Uterus (tissue), 4 donors: Measurements from ENCODE around the gene DNAJC15. TPM values are rescaled to one million over a fixed set of nuclear protein-coding genes. Genes with fewer than 3 reads are reported as not detected.

Experiments
- DNase-seq, 2 donors: peaks; one replicate each; pipeline ENCODE4 v3.0.0-alpha.2; 2019 to 2020
- H3K27ac ChIP-seq, 2 donors: fragments of 200-600 bp; sonication (generic); 1 replicate in 1 of 2; 2 replicates in 1 of 2; pipeline ENCODE4 v1.5.1; 2016 to 2018
- H3K27me3 ChIP-seq, 2 donors: fragments of 200-600 bp; sonication (generic); one replicate each; pipeline ENCODE4 v1.5.1; 2018 to 2019; ENCODE audit warnings: control low read depth in 1 of 2
- H3K36me3 ChIP-seq, 2 donors: fragments of 200-600 bp; sonication (generic); one replicate each; pipeline ENCODE4 v1.5.1; 2019; ENCODE audit warnings: control low read depth in 1 of 2
- H3K4me1 ChIP-seq, 2 donors: fragments of 200-600 bp; sonication (generic); one replicate each; pipeline ENCODE4 v1.5.1; 2018 to 2019; ENCODE audit warnings: control low read depth in 1 of 2
- H3K4me3 ChIP-seq, 2 donors: fragments of 200-600 bp; sonication (generic); 1 replicate in 1 of 2; 2 replicates in 1 of 2; pipeline ENCODE4 v1.5.1; 2018 to 2019; ENCODE audit warnings: mild to moderate bottlenecking in 1 of 2
- H3K9me3 ChIP-seq, 2 donors: fragments of 200-600 bp; sonication (generic); one replicate each; pipeline ENCODE4 v1.5.1; 2019; ENCODE audit warnings: control low read depth in 1 of 2
- POLR2A ChIP-seq, 2 donors: fragments of 450-650 bp; IDR thresholded peaks; one replicate each; pipeline ENCODE4 v1.6.1; 2016; ENCODE audit warnings: antibody characterized with exemption in 2 of 2, mild to moderate bottlenecking in 1 of 2, moderate library complexity in 1 of 2
- intact Hi-C: fragments of 100-400 bp; cut with DNase I; formaldehyde crosslinking; loops from one replicate; pipeline ENCODE4 v1.15.1; 2023; ENCODE audit warnings: low total_unique reads
- total RNA-seq, 4 donors: library from RNA; depleted of rRNA in 3 of 4; stranded (reverse); fragments of >200 nt in 3 of 4; gene quantifications; one replicate each; pipeline versions ENCODE4 v1.1.0 to v1.2.4, GENCODE V29; 2014 to 2023
- TF ChIP-seq, protein P1 (sequence below), 4 experiments: fragments of 200-600 bp in 2 of 4; fragments of 450-650 bp in 2 of 4; sonication (generic) in 2 of 4; IDR thresholded peaks; one replicate each; pipeline ENCODE4 v1.5.1; 2016 to 2019; ENCODE audit warnings: antibody characterized with exemption in 4 of 4, mild to moderate bottlenecking in 2 of 4, moderate library complexity in 1 of 4
- donor health status: DM: yes; HTN: yes; CAD: no.

The DNAJC15 gene
- total RNA-seq, 4 donors from 2014 or later, result 3.6 to 14.5 (median 6.1) TPM

DNA sequence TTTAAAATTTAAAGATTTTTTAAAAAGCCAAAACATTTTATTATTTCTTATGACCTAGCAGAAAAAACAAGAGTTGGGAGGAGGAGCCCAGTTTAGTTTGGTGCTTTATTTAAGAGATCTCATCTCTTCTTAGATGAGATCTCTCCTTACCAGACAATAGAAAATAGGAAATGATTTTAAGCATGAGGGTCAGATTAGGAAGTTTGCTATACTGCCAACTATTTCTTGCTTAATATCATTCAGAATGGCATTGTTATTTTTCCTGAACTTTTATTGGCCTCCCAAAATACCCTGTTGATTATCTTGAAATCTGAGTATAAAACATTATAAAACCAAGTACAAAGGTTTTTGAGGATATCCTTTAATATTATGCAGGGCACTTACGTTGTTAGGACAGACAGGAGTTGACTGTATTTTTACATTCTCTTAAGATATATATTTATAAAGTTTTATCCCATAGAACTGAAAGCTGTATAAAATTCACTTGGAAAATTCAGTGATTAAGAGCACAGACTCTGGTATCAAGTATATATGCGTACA lies 56.1 kb downstream of the DNAJC15 start:
- H3K27ac ChIP-seq, result no peak overlapping the region
- no peak overlapping the region for H3K4me3 ChIP-seq
- no peak for DNase-seq
- intact Hi-C loops, result no loop called here
- TF ChIP-seq POLR2A (IDR thresholded peaks at IDR 0.05), result no peak
- TF ChIP-seq, protein P1, sequence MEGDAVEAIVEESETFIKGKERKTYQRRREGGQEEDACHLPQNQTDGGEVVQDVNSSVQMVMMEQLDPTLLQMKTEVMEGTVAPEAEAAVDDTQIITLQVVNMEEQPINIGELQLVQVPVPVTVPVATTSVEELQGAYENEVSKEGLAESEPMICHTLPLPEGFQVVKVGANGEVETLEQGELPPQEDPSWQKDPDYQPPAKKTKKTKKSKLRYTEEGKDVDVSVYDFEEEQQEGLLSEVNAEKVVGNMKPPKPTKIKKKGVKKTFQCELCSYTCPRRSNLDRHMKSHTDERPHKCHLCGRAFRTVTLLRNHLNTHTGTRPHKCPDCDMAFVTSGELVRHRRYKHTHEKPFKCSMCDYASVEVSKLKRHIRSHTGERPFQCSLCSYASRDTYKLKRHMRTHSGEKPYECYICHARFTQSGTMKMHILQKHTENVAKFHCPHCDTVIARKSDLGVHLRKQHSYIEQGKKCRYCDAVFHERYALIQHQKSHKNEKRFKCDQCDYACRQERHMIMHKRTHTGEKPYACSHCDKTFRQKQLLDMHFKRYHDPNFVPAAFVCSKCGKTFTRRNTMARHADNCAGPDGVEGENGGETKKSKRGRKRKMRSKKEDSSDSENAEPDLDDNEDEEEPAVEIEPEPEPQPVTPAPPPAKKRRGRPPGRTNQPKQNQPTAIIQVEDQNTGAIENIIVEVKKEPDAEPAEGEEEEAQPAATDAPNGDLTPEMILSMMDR (IDR thresholded peaks at IDR 0.05), result no peak
- no peaks in the 10 kb centered on the region for H3K36me3 ChIP-seq
- no peaks in the 10 kb centered on the region for H3K9me3 ChIP-seq
- H3K27me3 ChIP-seq, result no peaks in the 10 kb centered on the region
- no peaks in the 10 kb centered on the region for H3K4me1 ChIP-seq

- Histone ChIP-seq H3K36me3 (no peaks in the 10 kb centered on the region), H3K4me3 (no peak overlapping the region), H3K27ac (no peak overlapping the region), H3K27me3 (no peaks in the 10 kb centered on the region), H3K4me1 (no peaks in the 10 kb centered on the region), H3K9me3 (no peaks in the 10 kb centered on the region)
- DNase-seq, result no peak
- intact Hi-C loops, result loop anchor here (10.0 kb wide), 1 partner anchor 725 kb away; no protein-coding TSS in a partner anchor
- TF ChIP-seq, protein P1 (IDR thresholded peaks at IDR 0.05), result no peak
- TF ChIP-seq POLR2A (IDR thresholded peaks at IDR 0.05), result no peak
Observed at GRCh38 chr13:43080199-43080598, 56.8 kb downstream of the DNAJC15 start.

GRCh38 chr13:43081866-43082265 lies 58.5 kb downstream of the DNAJC15 start:
- no peak for TF ChIP-seq POLR2A (IDR thresholded peaks at IDR 0.05)
- TF ChIP-seq, protein P1 (IDR thresholded peaks at IDR 0.05), result no peak
- intact Hi-C loops, result loop anchor here (10.0 kb wide), 1 partner anchor 723 kb away; no protein-coding TSS in a partner anchor
- no peaks in the 10 kb centered on the region for H3K4me1 ChIP-seq
- no peak overlapping the region for H3K4me3 ChIP-seq
- H3K27me3 ChIP-seq, result no peaks in the 10 kb centered on the region
- H3K36me3 ChIP-seq, result no peaks in the 10 kb centered on the region
- H3K9me3 ChIP-seq, result no peaks in the 10 kb centered on the region
- no peak for DNase-seq
- H3K27ac ChIP-seq, result no peak overlapping the region

DNA sequence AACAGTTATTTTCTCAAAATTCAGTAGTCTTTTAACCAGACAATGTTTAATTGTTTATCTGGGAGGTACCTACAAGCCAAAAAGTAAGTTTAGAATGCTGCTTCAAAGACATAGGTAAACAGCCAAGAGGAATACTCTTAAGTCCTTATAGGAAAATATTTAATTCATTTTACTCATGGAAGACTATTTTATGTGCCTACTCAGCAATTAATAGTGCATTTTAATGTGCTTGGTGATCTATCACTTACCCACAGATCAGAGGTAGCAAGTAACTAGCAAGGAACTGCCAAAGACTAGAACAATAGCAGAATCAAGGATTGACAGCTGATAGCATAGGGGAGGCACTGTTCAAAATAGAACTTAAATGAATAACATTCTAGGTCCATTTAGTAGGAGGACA lies 60.4 kb downstream of the DNAJC15 start:
- intact Hi-C loops, result loop anchor here (10.0 kb wide), 1 partner anchor 721 kb away; no protein-coding TSS in a partner anchor
- no peaks in the 10 kb centered on the region for H3K27me3 ChIP-seq
- H3K27ac ChIP-seq, result no peak overlapping the region
- H3K9me3 ChIP-seq, result no peaks in the 10 kb centered on the region
- no peaks in the 10 kb centered on the region for H3K4me1 ChIP-seq
- DNase-seq, result no peak
- H3K4me3 ChIP-seq, result no peak overlapping the region
- no peaks in the 10 kb centered on the region for H3K36me3 ChIP-seq
- TF ChIP-seq POLR2A (IDR thresholded peaks at IDR 0.05), result no peak

GRCh38 chr13:43085545-43085944 lies 62.2 kb downstream of the DNAJC15 start:
- TF ChIP-seq, protein P1 (IDR thresholded peaks at IDR 0.05), result peak; percentile 54 to 75 (median 61)
- no peak for TF ChIP-seq POLR2A (IDR thresholded peaks at IDR 0.05)
- H3K27ac ChIP-seq, result no peak overlapping the region
- H3K4me1 ChIP-seq, result no peaks in the 10 kb centered on the region
- H3K27me3 ChIP-seq, result no peaks in the 10 kb centered on the region
- H3K9me3 ChIP-seq, result no peaks in the 10 kb centered on the region
- intact Hi-C loops, result loop anchor here (10.0 kb wide), 1 partner anchor 719 kb away; no protein-coding TSS in a partner anchor
- no peaks in the 10 kb centered on the region for H3K36me3 ChIP-seq
- H3K4me3 ChIP-seq, result no peak overlapping the region
- no peak for DNase-seq
